ENCODE data around the gene PIK3C3.

The PIK3C3 gene

DNA sequence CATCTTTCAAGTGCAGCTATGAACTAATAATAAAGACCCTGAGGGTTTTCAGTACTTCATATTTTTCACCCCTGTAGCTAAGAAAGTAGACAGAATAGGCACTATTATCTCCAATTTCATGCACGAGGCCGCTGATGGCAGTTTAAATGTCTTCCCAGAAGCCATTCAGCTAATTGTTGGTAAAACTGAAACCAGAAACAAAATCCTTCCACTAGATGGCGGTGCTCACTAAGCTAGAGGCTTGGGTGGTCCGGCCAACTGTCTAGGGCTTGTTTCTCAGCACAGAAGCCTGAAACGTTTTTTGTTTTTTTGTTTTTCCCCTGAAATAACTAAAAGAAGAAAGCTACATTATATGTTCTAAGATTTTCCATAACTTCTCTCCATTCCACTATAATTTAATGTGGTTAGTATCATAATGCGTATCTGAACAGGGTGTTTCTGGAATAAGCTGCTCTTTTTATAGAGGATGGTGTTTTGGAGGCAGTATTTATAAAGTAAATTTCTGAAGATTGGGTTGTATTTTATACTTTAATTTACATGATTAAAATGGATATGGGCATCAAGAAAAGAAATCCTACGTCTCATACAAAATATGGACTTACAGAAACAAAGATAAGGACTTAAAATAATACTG, 159.4 kb downstream of the PIK3C3 start:
- peak; percentile 79 for DNase-seq (ENCODE audit: low read depth)
- TF ChIP-seq, protein P1, sequence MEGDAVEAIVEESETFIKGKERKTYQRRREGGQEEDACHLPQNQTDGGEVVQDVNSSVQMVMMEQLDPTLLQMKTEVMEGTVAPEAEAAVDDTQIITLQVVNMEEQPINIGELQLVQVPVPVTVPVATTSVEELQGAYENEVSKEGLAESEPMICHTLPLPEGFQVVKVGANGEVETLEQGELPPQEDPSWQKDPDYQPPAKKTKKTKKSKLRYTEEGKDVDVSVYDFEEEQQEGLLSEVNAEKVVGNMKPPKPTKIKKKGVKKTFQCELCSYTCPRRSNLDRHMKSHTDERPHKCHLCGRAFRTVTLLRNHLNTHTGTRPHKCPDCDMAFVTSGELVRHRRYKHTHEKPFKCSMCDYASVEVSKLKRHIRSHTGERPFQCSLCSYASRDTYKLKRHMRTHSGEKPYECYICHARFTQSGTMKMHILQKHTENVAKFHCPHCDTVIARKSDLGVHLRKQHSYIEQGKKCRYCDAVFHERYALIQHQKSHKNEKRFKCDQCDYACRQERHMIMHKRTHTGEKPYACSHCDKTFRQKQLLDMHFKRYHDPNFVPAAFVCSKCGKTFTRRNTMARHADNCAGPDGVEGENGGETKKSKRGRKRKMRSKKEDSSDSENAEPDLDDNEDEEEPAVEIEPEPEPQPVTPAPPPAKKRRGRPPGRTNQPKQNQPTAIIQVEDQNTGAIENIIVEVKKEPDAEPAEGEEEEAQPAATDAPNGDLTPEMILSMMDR (IDR thresholded peaks at IDR 0.05; ENCODE audit: low read depth, low read length) = peak; percentile 52
- TF ChIP-seq, protein P2, sequence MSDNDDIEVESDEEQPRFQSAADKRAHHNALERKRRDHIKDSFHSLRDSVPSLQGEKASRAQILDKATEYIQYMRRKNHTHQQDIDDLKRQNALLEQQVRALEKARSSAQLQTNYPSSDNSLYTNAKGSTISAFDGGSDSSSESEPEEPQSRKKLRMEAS (IDR thresholded peaks at IDR 0.05; ENCODE audit: low read depth, low read length) = no peak
- no peak overlapping the region for H3K4me3 ChIP-seq (ENCODE audit: low read depth, low read length)

DNA sequence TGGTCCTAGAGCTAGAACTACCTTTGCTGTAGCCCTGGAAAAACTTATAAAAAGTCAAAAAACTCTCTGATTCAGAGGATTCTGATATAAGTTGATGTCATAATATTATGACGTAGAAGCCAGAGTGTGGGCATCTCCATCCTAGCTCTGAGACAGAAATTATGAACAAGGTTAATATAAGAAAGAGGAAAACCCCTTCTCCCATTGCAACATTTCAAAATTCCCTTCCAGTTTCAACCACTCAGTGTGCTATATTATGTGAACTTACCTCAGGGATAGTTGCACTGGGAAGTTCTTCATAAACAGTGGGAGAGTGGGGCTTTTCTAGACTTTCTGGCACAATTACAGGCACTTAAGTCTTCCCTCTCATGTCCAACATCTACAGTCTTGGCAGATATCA, 171.6 kb downstream of the PIK3C3 start:
- no peak for DNase-seq (ENCODE audit: low read depth)
- no peak overlapping the region for H3K4me3 ChIP-seq (ENCODE audit: low read depth, low read length)
- TF ChIP-seq MYC (IDR thresholded peaks at IDR 0.05; ENCODE audit: low read depth, low read length) (no peak), POLR2A (IDR thresholded peaks at IDR 0.05; ENCODE audit: extremely low read depth, insufficient read length) (no peak)
- TF ChIP-seq, protein P2 (IDR thresholded peaks at IDR 0.05; ENCODE audit: low read depth, low read length) = no peak
- TF ChIP-seq, protein P1 (IDR thresholded peaks at IDR 0.05; ENCODE audit: low read depth, low read length) = no peak

DNA sequence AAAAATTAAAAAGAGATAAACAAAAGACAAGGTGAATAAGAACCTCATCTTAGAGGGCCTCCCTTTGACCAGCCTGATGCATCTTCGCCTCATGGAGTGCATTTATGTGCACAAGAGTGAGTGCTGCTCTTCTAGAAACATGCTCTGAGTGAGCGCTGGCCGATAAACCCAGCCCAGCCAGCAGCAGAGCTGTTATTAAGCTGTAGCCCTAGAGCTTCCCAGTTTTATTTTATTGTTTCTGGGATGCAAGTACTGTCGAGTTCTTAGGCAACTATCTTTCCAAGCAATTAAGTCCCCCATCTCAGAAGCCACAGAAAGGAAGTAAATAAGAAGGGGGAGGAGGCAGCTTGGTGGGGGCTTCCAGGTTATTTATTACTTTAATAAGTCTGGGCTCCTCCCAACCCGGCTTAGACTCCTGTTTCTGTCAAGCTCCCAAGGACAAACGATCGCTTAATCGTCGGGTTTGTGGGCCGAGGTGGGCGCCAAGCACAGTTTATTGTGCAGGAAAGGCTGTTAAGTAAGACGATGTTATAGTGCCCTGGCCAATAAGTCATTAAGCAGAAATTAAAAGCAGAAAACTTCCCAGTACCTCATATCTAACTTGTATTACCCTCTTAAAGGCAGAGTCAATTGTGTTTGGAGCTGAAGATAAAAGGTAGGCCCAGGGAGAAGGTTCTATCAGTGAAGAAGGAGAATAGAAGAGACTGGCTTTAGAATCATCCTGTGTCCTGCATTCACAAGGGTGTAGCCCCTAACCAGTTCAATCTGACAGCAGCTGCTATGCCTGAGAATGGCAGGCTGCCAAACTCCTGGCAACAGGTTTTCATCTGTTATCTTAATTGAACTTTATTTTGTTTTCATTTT, 176.3 kb downstream of the PIK3C3 start:
- no peak for TF ChIP-seq MYC (IDR thresholded peaks at IDR 0.05; ENCODE audit: low read depth, low read length)
- DNase-seq (ENCODE audit: low read depth) = no peak

DNA sequence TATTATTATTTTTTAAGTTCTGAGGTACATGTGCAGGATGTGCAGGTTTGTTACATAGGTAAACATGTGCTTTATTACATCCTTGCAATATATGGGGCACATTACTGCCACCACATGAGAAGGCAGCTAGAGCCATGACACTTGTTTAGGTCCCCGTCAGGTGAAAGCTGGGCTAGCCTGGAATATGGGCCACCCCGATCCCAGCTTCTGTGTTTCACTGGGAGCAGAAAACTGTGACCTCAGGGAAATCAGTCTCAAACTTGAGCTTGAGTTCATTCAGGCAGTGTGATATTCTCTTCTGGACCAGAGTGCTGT, 176.9 kb downstream of the PIK3C3 start:
- no peak for TF ChIP-seq MYC (IDR thresholded peaks at IDR 0.05; ENCODE audit: low read depth, low read length)
- TF ChIP-seq, protein P2 (IDR thresholded peaks at IDR 0.05; ENCODE audit: low read depth, low read length) = no peak
- no peak for TF ChIP-seq POLR2A (IDR thresholded peaks at IDR 0.05; ENCODE audit: extremely low read depth, insufficient read length)
- TF ChIP-seq, protein P1 (IDR thresholded peaks at IDR 0.05; ENCODE audit: low read depth, low read length) = no peak
- no peak overlapping the region for H3K4me3 ChIP-seq (ENCODE audit: low read depth, low read length)
- no peak for DNase-seq (ENCODE audit: low read depth)

More for the DNA sequence above, 176.3 kb downstream of the PIK3C3 start:
- no peak overlapping the region for H3K4me3 ChIP-seq (ENCODE audit: low read depth, low read length)

All from NB4 (cell line).